HFF-Myc (cell line): ENCODE data around the gene NCKAP5.

Experiments used
- DNase-seq: peaks from one replicate; pipeline ENCODE4 v3.0.0-alpha.2; 2011; ENCODE audit warnings: low read depth; ENCODE audit errors: extremely low read depth
- H3K4me3 ChIP-seq: replicated peaks from 2 replicates; pipeline ENCODE4 v1.5.1; 2011; ENCODE audit warnings: low read depth, mild to moderate bottlenecking, control low read depth, low read length
- TF ChIP-seq, protein P1 (sequence below): IDR thresholded peaks from 2 replicates; pipeline ENCODE4 v1.5.1; 2012; ENCODE audit warnings: mild to moderate bottlenecking, low read depth, low read length, control low read depth; ENCODE audit errors: missing control alignments

The NCKAP5 gene

DNA sequence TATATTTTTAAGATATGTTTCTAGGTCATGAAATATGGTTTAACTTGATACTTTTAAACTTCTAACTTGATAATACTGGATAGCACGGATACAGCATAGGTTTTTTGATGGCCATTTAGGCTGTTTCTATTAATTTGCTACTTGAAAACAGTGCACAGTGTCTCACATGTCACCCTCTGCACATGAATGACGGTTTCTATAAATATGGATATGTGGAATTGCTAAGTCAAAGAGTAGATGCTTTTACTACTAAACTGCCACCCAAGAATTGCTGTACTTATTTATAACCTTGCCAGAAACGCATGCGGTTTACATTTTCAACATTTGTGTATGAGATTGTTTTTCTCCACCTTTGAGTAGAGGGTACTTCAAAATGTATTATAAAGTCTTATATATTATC is 723.7 kb downstream of the NCKAP5 start:
- TF ChIP-seq, protein P1, sequence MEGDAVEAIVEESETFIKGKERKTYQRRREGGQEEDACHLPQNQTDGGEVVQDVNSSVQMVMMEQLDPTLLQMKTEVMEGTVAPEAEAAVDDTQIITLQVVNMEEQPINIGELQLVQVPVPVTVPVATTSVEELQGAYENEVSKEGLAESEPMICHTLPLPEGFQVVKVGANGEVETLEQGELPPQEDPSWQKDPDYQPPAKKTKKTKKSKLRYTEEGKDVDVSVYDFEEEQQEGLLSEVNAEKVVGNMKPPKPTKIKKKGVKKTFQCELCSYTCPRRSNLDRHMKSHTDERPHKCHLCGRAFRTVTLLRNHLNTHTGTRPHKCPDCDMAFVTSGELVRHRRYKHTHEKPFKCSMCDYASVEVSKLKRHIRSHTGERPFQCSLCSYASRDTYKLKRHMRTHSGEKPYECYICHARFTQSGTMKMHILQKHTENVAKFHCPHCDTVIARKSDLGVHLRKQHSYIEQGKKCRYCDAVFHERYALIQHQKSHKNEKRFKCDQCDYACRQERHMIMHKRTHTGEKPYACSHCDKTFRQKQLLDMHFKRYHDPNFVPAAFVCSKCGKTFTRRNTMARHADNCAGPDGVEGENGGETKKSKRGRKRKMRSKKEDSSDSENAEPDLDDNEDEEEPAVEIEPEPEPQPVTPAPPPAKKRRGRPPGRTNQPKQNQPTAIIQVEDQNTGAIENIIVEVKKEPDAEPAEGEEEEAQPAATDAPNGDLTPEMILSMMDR: no peak
- DNase-seq: no peak
- H3K4me3 ChIP-seq: no peak overlapping the region

DNA sequence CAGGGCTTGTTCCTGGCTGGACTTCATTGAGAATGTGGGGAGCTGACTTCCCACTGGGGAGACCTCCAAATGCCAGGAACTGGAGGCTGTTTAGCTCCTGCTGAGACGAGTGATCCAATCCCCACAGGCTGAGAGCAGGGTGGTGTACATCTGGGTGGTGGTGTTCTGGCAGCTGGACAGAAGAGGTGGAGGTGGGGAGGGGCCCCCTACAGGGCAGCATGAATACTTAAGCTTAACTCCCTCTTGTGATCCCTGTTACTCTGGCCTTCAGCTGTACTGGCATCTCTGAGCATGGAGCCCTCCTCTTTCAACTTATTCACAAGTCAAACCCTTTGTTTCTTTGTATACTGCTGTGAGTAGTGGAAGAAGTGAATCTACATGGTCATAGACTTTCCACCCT is 730.5 kb downstream of the NCKAP5 start:
- no peak overlapping the region for H3K4me3 ChIP-seq
- no peak for DNase-seq
- TF ChIP-seq, protein P1: no peak

DNA sequence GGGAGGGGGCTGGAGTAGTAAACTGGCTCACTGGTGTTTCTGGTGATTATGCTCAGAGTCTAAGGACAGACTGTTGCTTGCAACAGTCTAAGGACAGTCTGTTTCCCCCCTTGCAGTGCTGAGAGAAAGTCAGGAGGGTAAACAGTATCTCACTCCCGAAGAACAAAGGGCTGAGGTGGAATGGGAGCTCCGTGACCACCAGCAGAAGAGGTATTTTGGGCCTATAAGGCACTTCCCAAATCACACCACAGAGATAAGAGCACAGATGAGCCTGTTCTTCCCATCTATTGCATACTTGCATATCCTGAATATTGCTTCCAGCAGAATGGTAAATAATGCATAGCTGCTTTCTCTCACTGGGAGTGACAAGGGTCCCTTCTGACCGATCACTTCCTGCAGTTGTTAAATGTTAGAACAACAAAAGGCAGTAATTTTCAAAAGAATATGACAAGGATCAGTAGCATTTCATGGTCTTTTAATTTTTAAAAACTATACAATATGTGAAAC is 737.9 kb downstream of the NCKAP5 start:
- TF ChIP-seq, protein P1: no peak
- DNase-seq: no peak
- no peak overlapping the region for H3K4me3 ChIP-seq

DNA sequence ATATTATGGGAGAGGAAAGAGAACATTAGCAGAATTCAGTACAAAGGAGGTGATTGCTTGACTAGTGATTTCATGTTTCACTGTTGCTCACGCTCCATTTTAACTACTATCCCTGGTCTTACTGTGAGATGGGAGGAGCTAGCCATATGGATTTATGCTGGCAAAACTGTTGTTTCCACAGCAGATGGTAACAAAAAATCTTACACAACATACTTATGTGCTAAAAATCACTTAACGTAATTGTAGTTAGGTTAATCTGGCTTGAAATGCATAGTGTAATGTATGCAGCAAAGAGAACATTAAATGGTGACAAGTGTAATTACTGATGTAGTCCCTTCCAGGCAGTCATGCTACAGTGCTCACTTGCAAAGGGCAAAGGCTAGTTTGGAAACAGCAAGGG is 742.7 kb downstream of the NCKAP5 start:
- TF ChIP-seq, protein P1: no peak
- no peak for DNase-seq
- no peak overlapping the region for H3K4me3 ChIP-seq

DNA sequence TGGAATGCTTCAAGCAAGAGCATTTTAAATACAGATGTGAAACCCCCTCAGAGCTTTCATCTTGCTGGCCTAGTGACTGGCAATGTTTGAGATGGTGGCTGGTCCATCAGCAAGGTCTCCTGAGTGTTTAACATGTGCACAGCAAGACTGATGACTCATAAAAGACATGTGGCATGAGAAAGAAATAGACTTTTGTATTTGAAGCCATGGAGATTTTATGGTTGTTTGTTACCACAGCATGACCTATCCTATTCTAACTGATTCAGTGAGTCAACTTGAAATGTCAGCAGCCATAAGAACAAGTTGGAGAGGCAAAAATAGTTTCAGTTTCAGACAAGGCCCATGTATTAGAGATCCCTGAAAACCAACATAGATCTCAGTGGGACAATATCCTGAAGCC is 743.5 kb downstream of the NCKAP5 start:
- no peak overlapping the region for H3K4me3 ChIP-seq
- DNase-seq: no peak
- TF ChIP-seq, protein P1: no peak

DNA sequence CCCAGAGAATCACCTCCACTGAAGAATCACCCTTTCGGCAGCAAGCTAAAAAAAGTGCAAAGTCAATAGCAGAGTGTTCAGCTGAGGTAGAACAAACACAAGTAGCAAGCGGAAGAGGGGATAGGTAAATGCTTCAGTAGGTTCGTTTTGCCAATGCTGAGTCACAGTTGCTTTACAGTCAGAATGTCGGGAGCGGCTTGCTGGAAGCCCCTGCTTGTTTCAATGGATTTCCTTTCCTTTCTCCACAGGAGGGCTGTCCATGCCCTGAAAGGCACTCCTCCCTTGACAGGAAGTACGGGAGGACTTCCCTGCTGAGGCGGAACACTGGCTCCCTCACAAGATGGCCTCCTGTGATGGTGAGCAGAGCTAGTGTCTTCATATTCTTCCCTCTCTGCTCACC is 752.0 kb downstream of the NCKAP5 start:
- TF ChIP-seq, protein P1: no peak
- no peak for DNase-seq
- H3K4me3 ChIP-seq: no peak overlapping the region

DNA sequence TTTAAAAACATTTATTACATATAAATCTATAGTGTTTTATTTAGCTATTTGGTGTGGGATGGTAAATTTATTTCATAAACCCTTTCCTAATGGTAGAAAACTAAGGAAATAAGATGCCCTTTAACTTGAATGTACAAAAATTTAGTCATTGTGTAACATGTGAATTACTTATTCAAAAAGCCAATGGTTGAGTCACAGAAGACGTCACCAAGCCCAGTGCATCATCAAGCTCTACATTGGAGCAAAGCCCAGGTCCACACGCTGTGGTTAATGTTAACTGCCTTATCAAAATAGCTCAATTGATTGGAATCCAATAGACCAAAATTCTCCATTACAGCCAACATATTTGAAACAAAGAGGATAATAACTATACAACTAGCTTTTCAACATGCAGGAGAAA is 752.7 kb downstream of the NCKAP5 start:
- DNase-seq: no peak
- TF ChIP-seq, protein P1: no peak
- H3K4me3 ChIP-seq: no peak overlapping the region
